C4-2B (cell line): ENCODE measurements around the gene TXLNG.

ENCODE experiments used
- CTCF ChIP-seq: fragments of 450-650 bp; conservative IDR thresholded peaks from 2 replicates; pipeline ENCODE4 v1.5.1; 2017; ENCODE audit warnings: mild to moderate bottlenecking
- ZFX ChIP-seq: fragments of 450-650 bp; IDR thresholded peaks from 2 replicates; pipeline ENCODE4 v1.6.1; 2017

GRCh38 chrX:16882702-16883486, 96.6 kb downstream of the TXLNG start:
- TF ChIP-seq ZFX (no peak), CTCF (peak; percentile 78)
